NCI-H82 treated with DMSO at 0.1 percent for 48 hours (cell line): ENCODE results near the gene KLHDC1.
"Not testable (repeated sequence)": the region's sequence is repeated elsewhere in the genome, so short reads cannot be mapped to it uniquely, and the experiment has no call there.

ENCODE experiments used
- DNase-seq: peaks from one replicate; lab custom pipeline; 2025; ENCODE audit not compliant: unreplicated experiment; lab: John Stamatoyannopoulos, UW

Gene KLHDC1

GRCh38 chr14:49781040-49781439 lies 88.1 kb downstream of the KLHDC1 start:
- not testable (repeated sequence) for DNase-seq

- DNase-seq: no peak
Measured at GRCh38 chr14:49783394-49784014, 90.6 kb downstream of the KLHDC1 start.

DNA sequence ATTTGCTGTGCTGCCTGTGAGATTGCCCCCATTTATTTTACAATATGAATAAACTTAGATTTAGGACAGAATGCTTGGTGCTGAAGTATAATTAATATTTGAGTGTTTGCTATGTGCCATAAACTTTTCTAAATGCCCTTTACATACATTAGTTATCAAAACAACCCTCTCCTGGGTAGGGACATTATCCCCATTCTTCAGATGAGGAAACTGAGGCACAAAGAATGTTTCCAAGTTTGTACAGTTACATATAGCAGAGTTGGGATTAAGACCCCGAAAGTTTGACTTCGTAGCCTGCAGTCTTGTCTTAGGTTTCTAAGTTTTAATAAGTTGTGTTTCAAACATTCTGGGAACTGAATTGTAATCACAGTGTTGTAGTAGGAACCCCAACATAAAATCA lies 93.4 kb downstream of the KLHDC1 start:
- DNase-seq: no peak

GRCh38 chr14:49792618-49793017 lies 99.7 kb downstream of the KLHDC1 start:
- no peak for DNase-seq

DNA sequence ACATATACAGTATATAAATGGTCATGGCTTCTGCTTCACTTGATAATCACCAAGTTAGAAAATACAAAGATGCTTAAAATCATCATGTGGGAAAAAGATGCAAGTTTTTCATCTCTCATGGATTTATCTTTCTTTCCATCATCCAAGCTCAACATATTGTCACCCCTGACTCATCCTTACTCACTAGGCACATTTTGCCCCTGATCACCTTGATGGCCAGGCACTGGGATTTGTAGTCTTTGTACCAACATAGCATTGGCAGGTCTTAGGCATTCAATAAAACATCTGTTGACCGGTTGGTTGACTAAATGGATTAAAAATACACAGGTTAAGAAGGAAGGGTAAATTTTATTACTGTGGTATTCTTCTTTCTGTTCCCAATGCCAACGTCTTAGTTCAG lies 103.1 kb downstream of the KLHDC1 start:
- no peak for DNase-seq
